Esophagus muscularis mucosa (tissue), 4 donors: ENCODE results near the gene PAX5. TPM values are rescaled to one million over a fixed set of nuclear protein-coding genes. Genes with fewer than 3 reads are reported as not detected.

Source experiments
- DNase-seq: peaks from one replicate; pipeline ENCODE4 v3.0.0-alpha.2; 2017; ENCODE audit errors: extremely low spot score
- H3K27ac ChIP-seq, 4 donors: fragments of 200-600 bp; sonication (generic); replicated peaks in 1 of 4; 1 replicate in 3 of 4; 2 replicates in 1 of 4; pipeline ENCODE4 v1.5.1; 2016 to 2019; ENCODE audit warnings: mild to moderate bottlenecking in 1 of 4
- H3K27me3 ChIP-seq, 4 donors: fragments of 200-600 bp; sonication (generic); one replicate each; pipeline versions ENCODE4 v1.5.1 to v1.6.0; 2016 to 2019
- H3K36me3 ChIP-seq, 4 donors: fragments of 200-600 bp; sonication (generic); one replicate each; pipeline ENCODE4 v1.5.1; 2016 to 2019
- H3K4me1 ChIP-seq, 4 donors: fragments of 200-600 bp; sonication (generic); one replicate each; pipeline ENCODE4 v1.5.1; 2016 to 2019
- H3K4me3 ChIP-seq, 4 donors: fragments of 200-600 bp; sonication (generic); 1 replicate in 2 of 4; 2 replicates in 2 of 4; pipeline ENCODE4 v1.5.1; 2016 to 2019; ENCODE audit warnings: mild to moderate bottlenecking in 4 of 4, moderate library complexity in 1 of 4
- H3K9me3 ChIP-seq, 4 donors: fragments of 200-600 bp; sonication (generic); 1 replicate in 3 of 4; 2 replicates in 1 of 4; pipeline ENCODE4 v1.5.1; 2016 to 2019
- CTCF ChIP-seq, 3 experiments: fragments of 200-600 bp in 2 of 3; fragments of 450-650 bp in 1 of 3; sonication (generic) in 2 of 3; IDR thresholded peaks; one replicate each; pipeline ENCODE4 v1.5.1; 2017 to 2019; ENCODE audit warnings: antibody characterized with exemption in 3 of 3, mild to moderate bottlenecking in 2 of 3, moderate library complexity in 1 of 3
- EP300 ChIP-seq: sonication (generic); formaldehyde crosslinking; IDR thresholded peaks from one replicate; pipeline ENCODE4 v1.6.1; 2017; ENCODE audit warnings: antibody characterized with exemption
- POLR2A ChIP-seq: fragments of 450-650 bp; IDR thresholded peaks from one replicate; pipeline ENCODE4 v1.6.1; 2017; ENCODE audit warnings: antibody characterized with exemption, moderate library complexity, mild to moderate bottlenecking, low read depth
- POLR2AphosphoS5 ChIP-seq, 2 donors: sonication (generic); formaldehyde crosslinking; IDR thresholded peaks; one replicate each; pipeline ENCODE4 v1.6.1; 2017; ENCODE audit warnings: antibody characterized with exemption in 2 of 2
- WGBS: methylation state at CpG from one replicate; pipeline ENCODE4 v1.1.5; 2018; 5-methylcytosine and 5-hydroxymethylcytosine counted together
- intact Hi-C: fragments of 100-400 bp; cut with DNase I; formaldehyde crosslinking; loops from one replicate; pipeline ENCODE4 v1.15.1; 2023
- total RNA-seq, 4 donors: library from RNA; depleted of rRNA; stranded (reverse); fragments of >200 nt; gene quantifications; one replicate each; pipeline versions ENCODE4 v1.1.0 to v1.2.1, GENCODE V29; 2016

PAX5 gene
- total RNA-seq, 4 donors from 2014 or later: 0.17 TPM; not detected in 3

DNA sequence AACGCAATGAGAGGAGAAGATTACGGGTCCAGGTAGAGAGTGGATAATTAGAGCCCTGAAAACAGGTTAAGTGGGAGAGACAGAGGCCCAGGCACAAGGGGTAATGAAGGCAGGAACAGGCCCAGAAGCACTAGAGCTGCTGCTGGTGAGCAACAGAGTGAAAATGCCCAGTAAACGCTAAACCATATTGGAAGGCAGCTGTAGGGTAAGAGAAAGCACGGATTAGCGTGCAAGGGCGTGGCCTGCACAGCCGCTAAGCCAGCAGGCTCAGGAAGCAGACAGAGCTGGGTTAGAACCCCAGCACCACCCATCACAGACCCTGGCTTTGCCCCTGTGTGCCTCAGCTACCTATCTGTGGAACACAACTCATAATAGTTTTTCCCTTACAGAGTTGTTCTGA lies 93.2 kb downstream of the PAX5 start:
- no peak overlapping the region for H3K27ac ChIP-seq
- no peak overlapping the region for H3K4me3 ChIP-seq
- TF ChIP-seq EP300 (no peak), POLR2AphosphoS5 (IDR thresholded peaks at IDR 0.05) (no peak), POLR2A (no peak), CTCF (IDR thresholded peaks at IDR 0.05) (no peak)
- intact Hi-C loops: no loop called here
- no peaks in the 10 kb centered on the region for H3K36me3 ChIP-seq
- 90% methylated on average over 7 of the region's 7 CpGs for WGBS
- H3K9me3 ChIP-seq: no peaks in the 10 kb centered on the region
- DNase-seq: no peak
- H3K27me3 ChIP-seq: peaks cover 0 to 22% (median 2%) of the 10 kb centered on the region in 4 donors
- H3K4me1 ChIP-seq: peaks cover 0 to 3% (median 0%) of the 10 kb centered on the region in 4 donors

DNA sequence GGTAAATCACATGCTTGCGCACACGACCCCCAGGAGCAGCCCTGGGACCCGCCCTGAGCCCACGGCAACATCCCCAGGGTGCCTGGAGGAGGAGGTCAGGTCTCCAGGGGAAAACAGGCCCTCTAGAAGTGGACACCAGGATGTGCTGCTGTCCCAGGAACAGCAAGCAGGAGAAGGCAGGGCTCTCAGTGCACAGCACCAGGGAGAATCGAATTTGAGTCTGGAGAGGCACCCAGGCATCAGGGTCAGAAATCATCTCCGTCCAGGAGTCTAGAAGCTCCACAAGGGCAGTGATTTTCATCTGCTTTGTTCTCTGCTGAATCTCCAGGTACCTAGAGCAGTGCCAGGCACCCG lies 93.6 kb downstream of the PAX5 start:
- intact Hi-C loops: no loop called here
- Histone ChIP-seq H3K27ac (no peak overlapping the region), H3K27me3 (peaks cover 0 to 26% (median 2%) of the 10 kb centered on the region in 4 donors), H3K36me3 (no peaks in the 10 kb centered on the region), H3K9me3 (no peaks in the 10 kb centered on the region), H3K4me1 (no peaks in the 10 kb centered on the region), H3K4me3 (no peak overlapping the region)
- WGBS: 70% methylated on average over 7 of the region's 7 CpGs
- no peak for DNase-seq
- TF ChIP-seq EP300: no peak
- TF ChIP-seq CTCF (IDR thresholded peaks at IDR 0.05): no peak
- TF ChIP-seq POLR2AphosphoS5 (IDR thresholded peaks at IDR 0.05): no peak
- no peak for TF ChIP-seq POLR2A

GRCh38 chr9:36939655-36940499 lies 94.2 kb downstream of the PAX5 start:
- H3K9me3 ChIP-seq: no peaks in the 10 kb centered on the region
- no peak for TF ChIP-seq EP300
- no peak for TF ChIP-seq CTCF (IDR thresholded peaks at IDR 0.05)
- TF ChIP-seq POLR2AphosphoS5 (IDR thresholded peaks at IDR 0.05): no peak
- no peak for TF ChIP-seq POLR2A
- intact Hi-C loops: no loop called here
- no peak overlapping the region for H3K4me3 ChIP-seq
- peaks cover 0 to 26% (median 2%) of the 10 kb centered on the region in 4 donors for H3K27me3 ChIP-seq
- H3K27ac ChIP-seq: no peak overlapping the region
- DNase-seq: no peak
- no peaks in the 10 kb centered on the region for H3K4me1 ChIP-seq
- WGBS: 76% methylated on average over 28 of the region's 28 CpGs
- no peaks in the 10 kb centered on the region for H3K36me3 ChIP-seq

DNA sequence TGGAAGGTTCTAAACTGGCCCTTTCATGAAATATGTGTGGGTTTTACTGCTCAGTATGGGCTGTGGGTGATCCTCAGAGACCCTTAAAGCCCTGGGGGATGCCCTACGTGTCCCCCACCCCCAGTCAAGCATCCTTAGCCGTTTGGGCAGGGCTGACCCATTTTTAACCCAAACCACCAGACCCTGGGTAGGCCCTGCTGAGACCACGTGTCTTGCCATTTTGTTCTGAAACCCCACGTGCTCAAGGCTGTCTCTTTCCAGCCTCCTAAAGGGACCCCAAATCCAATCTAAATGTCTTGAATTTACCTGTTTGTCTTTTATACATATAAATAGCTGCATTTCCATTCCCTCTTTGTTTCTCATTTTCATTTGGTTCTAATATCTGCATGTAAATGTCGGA lies 94.9 kb downstream of the PAX5 start:
- Histone ChIP-seq H3K4me3 (no peak overlapping the region), H3K36me3 (no peaks in the 10 kb centered on the region)

More for the DNA sequence above, 94.9 kb downstream of the PAX5 start:
- Histone ChIP-seq H3K27ac (no peak overlapping the region), H3K27me3 (peaks cover 0 to 26% (median 2%) of the 10 kb centered on the region in 4 donors), H3K9me3 (no peaks in the 10 kb centered on the region), H3K4me1 (no peaks in the 10 kb centered on the region)
- TF ChIP-seq POLR2AphosphoS5 (IDR thresholded peaks at IDR 0.05): no peak
- TF ChIP-seq CTCF (IDR thresholded peaks at IDR 0.05): no peak
- TF ChIP-seq POLR2A: no peak
- no peak for TF ChIP-seq EP300
- no peak for DNase-seq
- intact Hi-C loops: no loop called here
- 74% methylated on average over 5 of the region's 5 CpGs for WGBS
